SKM-1 (cell line): ENCODE results near the gene CCDC50.

Experiments
- DNase-seq: peaks from one replicate; lab custom pipeline; 2025; ENCODE audit not compliant: unreplicated experiment; lab: John Stamatoyannopoulos, UW

The CCDC50 gene

DNA sequence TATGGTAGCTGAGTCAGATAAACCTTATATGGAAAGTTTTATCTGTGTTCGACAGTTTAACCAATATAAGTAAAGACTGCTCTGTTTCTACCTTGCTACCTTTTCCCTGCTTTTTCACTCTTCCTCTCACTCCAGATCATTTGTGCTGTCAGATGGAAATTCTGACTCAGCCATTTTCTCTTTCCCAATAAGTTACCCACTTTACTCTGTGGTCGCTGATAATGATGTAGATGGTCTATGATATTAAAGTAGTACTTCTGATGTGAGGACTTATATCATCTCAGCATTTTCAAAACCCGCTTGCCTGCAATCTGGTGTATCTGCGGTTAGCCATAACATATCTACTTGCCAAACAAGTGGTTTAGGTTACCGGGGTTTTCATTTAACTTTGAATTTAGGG is 16.1 kb downstream of the CCDC50 start:
- no peak for DNase-seq

DNA sequence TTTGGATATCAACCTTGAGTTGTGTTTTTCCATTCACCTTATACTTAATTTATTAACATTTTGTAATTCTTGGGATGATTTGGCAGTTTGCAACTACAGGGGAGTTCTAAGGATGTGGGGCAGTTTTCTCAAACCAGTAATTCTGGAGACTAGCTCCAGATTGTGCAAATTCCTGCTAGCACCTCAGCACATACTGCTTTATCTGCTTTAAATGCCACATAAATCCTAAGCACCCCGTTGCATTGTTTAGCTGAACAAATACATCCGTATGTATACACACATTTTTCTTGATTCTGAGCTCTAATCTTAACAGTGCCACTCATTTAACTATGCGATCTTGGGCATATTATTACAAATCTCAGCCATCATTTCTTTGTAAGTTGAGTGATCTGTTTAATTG is 18.0 kb downstream of the CCDC50 start:
- no peak for DNase-seq

DNA sequence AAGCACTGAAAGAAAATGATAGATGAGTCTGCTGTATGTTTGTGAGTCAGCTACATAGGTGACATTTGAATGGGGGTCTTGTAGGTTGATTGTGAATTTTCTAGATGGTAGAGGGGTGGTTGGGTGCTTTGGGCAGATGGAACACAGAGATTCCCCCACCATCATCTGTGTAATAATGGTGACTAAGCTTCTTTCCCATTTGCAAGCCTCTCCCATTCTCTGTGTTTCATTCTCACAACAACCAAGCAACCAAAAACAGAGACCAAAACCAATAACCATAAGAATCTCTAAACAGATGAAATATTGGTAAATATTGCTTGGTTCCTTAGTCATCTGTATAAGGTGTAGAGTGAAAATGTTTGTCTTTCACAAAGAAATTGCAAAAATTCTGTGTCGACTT is 18.9 kb downstream of the CCDC50 start:
- DNase-seq, result no peak

DNA sequence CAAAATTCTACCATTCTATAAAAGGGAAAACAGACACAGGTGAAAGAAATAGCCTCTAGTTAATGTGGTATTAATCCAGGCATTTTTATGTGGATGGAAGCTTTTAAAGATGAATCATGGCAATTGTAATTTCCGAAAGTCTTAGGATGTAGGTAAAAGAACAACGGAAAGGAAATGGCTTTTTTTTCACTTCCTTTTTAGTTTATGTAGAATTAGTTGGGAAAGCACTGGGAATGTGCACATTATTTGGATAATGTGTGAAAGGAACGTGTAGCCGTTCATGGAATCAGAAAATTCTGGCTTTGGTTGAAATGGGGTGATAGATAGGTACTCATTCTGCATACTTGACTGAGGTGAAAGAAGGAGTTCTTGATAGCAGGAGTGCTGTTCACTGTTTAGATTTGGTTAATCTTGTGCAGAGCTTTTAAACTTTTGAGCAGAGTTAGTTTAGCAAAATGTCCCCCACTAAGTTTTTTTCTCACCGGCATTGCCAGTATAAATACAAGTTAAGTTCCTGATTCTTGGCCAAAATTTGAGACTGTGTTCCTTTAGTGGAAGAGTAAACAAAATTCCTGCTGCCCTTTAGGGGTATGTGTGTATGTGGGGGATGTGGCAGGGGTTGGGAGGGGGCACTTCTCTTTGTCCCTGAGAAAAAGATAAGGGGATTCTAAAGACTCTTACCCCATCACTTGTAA is 21.3 kb downstream of the CCDC50 start:
- DNase-seq, result no peak

DNA sequence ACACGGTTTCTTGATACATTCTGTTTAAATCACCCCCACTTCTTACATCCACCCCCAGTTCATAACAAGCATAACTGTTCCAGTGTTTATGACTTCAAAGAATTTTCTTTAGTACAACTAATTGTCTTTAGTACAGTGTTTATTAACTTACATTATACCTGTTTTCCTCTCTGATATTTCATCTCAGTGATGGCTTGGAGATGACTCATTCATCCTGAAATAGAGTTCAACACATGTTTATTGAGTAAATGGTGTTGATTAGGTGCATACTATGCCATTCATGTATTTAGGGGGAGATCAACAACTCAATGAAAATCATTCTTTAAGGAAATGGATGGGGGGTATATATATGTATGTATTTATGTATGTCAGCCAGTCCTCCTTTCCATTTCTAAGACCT is 22.8 kb downstream of the CCDC50 start:
- no peak for DNase-seq

DNA sequence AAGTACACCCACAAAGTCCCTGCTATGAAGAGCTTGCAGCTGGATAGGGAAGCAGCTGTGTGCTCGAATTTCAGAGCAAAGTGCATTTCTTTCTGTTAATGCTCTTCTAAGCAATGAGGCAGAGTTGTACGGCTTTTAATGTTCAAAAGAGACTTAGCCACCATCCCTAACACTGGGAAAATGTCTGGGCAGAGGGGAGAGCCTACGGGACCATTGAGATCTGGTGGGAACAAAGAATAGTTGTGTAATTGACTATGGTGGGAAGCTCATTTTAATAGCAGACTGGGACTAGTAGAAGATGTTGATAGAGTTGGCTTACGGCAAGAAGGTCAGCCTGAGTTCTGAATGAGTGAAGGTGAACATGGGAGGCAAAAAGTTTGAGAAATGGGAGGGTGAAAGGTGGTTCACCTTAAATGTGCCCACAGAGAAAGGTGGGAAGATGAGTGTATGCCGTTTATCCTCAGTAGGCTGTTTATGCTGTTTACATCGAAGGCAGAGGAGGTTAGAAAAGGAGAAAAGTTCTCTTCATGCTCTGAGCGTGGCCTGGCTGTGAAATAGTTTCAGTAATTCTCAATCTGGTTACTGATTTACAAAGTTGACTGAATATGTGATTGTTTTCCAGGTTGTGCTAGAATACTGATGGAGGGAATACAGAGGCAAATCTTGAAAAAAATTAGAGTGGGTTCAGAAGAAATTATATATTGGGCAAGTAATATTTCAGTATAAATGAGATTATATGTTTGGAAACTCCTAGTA is 24.0 kb downstream of the CCDC50 start:
- no peak for DNase-seq

DNA sequence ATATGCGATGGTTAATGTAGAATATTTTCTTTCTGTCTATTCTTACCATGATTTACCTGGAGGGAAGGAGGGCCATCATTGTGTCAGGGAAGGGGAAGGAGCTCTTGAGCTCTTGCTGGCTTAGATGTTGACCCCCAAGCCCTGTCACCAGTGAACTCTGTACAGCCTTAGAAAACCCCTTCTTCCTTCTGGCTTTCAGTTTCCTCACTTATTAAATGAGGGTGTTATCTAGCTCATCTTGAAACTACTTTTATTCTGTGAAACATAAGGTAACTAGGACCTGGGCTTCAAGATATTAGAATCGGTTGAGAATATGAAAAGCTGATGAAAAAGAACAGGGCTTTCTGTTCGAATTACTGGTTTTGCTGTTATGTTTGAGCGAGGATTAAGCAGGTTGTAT is 26.2 kb downstream of the CCDC50 start:
- no peak for DNase-seq

DNA sequence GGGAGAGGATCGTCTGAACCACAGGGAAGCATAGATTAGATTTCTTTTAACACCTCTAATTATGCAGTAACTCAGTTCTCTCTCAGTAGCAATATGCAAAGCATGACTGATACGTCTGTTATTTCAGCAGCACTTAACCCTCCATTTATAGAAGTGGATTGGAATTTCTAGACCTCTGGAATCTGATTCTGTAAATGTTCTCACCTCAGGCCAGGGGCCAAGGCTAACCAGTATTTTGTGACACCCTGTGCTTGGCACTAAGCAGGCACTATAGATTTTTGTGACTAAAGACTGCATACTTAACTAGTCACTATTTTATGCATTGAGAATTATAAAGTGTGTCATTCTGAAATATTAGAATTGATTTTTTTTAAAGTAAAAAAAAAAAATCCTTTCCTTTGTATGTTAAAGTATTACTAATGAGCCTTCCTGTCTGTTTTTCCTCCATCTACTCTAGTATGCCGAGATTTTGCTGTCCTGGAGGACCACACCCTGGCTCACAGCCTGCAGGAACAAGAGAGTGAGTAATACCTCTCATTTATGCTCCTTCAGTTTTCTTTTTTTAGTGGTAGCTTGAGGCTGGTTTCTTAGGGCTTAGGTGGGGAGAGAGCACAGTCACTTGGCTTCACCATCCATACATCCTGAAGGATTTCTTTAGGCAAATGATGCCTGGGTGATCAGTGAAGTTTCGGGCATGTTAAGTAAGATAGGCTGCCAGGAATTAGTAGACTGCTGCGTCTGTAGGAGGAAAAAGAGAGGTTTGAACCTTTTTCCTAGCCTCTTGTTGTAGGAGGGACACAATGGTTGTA is 27.6 kb downstream of the CCDC50 start:
- DNase-seq, result no peak

DNA sequence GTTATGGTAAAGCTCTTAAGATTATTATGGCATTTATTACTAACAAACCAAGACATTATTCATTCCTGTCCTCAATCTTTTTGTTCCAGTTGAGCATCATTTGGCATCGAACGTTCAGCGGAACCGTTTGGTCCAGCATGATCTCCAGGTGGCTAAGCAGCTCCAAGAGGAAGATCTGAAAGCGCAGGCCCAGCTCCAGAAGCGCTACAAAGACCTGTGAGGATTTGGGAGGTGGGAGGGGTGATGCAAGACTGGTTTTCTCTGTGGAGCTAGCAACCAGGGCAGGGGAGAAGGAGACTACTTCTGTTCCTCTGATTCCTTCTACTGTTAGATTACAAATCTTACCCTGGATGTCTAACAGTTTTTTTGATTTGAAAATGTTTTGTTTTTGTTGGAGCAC is 28.7 kb downstream of the CCDC50 start:
- no peak for DNase-seq

DNA sequence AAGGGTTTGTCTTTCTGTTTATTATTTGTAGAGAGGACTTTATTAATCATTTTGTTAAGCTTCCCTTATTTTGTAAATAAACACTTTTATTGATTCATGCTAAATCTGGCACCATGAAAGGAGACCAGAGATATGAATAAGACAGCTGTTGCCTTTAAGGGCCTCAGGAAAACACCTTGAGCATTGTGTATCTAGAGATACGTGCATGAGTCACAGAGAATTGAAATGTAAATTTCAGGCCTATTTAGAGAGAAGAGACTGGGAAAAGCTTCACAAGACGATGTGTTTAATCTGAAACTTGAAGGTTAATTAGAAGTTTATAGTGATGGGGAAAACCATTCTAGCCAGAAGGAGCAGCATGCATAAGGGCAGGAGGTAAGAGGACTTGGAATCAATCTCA is 29.7 kb downstream of the CCDC50 start:
- no peak for DNase-seq

DNA sequence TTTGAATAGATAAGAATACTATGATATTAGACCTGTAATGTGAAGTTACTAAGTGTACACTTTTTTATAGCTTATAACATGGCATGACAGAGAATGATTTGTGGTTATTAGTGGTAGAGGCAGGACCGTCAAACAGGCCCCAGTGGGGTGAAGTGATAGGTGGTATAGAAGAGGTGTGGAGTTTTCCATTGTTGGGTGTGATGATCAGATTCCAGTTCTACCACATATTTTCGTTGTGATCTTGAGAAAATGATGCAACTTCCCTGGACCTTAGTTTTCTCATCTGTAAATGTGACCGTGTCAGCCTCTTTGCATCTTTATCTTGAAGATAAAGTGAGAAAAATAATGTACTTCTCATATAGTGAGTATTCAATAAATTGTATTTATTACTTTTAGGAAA is 31.4 kb downstream of the CCDC50 start:
- DNase-seq, result no peak

DNA sequence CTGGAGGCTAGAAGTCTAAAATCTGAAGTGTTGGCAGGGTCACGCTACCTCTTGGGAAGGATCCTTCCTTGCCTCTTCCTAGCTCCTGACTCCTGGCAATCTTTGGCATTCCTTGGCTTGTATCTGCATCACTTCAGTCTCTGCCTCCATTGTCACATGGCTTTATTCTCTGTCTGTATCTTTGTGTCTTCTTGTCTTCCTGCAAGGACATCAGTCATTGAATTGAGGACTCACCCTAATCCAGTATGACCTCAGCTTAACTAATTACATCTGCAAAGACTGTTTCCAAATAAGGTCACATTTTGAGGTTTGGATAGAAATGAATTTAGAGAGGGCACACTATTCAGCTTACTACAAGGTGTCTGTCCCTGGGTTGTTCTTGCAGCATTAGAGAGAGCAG is 32.3 kb downstream of the CCDC50 start:
- DNase-seq, result no peak

DNA sequence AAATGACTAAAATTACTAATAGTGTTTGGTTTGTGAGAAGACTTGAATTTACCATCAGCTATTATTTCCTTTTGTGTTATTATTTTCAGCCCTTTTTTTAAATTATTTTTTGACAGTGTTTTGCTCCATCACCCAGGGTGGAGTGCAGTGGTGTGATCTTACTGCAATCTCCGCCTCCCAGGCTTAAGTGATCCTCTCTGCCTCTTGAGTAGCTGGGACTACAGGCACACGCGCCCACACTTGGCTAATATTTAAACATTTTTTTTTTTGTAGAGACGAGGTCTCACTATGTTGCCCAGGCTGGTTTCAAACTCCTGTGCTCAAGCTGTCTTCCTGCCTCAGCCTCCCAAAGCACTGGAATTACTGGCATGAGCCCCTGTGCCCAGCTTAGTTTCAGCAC is 32.8 kb downstream of the CCDC50 start:
- no peak for DNase-seq

DNA sequence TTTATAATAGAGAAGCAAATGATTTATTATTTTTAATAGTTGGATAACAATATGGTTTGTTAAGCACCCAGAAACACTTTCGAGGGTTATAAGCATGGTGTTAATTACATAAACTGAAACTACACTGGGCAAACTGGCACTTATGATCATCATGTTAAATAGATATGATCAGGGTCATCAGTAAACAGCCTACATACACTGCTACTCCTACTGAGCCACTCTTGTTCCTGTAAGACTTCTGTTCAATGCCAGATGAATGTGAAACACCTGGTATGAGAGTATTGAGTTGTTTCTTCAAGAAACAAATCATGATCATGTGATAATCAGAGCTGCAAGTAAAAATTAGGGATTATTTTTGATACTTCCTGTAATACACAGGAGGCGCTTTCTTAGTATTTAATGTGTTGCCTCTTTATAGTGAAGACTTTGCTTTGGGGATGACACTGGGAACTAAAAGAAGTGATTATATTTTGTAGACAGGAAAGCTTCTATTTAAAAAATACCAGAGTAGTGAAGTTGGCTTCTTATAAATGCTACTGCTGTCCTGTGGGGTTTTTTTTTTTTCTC is 33.4 kb downstream of the CCDC50 start:
- DNase-seq, result no peak

DNA sequence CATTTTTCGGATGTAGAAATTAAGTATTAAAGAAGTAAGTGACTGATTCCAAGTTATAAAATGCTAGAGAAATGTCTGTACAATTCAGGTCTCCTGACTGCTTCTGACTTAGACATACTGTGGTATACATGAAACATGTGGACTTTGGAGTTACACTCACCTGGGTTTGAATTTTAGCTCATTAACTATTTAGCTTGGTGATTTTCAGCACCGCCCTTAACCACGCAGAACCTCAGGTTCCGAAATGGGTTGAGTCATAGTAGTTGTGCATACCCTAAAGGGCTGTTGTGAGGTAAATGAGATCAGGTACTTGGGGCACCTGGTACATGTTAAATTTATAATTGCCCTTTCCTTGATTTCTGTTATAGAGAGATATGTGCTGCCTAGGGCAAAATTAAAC is 34.0 kb downstream of the CCDC50 start:
- no peak for DNase-seq

DNA sequence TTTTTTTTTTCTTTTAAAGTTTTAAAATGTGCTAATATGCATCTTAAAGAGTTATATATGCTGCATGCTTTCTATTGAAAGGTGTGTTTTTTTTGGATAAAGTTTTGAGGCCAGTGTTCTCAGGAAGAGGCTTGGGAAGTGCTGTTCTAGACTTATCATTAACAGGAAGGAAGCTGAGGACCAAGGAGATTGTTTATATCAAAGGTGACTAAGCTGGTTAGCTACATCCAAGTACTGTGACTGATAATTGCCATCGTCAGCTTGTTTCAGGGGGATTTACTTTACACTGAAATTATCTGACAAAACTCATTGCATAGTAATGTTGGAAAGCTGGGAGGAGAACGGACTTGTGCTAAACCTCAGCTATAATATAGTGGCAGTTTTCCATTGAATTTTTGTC is 37.5 kb downstream of the CCDC50 start:
- DNase-seq, result no peak

DNA sequence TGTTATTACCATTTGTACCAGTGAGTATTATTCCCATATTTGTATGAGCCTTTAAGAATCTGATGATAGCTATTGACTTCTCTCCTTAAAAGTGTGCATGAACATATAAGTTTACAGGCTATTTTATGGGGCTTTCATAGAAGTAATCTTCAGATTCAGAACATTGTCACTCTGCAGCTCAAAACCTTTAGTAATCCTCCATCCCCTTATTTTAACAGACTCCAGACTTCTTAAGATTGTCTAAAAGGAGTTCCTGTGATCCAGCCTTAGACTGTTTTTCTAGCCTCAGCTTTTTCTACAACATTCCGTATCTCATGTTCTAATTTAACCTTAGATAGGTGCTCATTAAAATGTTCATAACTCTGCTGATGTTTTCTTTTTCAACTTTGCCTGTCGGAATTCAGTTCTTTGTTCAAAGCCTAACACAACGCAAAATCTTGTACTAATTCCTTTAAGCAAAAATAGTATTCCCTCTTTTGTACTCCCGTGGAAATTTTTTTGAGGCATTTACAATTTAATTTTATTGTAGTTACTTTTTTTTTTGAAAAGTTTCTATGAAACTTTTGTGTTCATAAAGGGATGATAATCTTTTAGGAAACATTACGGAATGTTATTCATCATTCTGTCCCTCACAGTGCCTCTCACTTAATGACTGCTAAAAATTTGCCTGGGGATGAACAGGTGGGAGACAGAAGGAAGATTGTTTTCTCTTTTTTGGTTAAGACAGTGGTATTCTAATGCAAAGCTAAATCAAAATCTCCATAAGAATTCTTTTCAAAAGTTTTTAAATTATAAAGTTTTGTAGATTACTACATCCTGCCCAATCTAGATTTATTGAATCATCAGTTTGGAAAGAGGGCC is 39.8 kb downstream of the CCDC50 start:
- no peak for DNase-seq

DNA sequence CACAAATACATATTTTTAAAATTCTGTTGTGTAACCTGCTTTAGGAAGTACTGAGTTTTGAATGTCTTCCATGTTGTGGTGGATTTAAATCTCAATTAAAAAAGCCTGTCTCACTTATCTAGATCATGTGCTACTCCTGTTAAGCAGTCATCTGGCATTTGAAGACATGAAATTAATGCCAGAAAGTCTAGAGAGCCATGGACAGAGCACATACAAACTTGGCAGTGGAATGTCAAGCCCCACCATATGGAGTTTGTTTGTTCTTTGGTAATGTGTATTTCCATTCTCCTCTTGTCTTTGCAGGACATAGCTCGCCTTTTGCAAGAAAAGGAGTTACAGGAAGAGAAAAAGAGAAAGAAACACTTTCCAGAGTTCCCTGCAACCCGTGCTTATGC is 40.4 kb downstream of the CCDC50 start:
- no peak for DNase-seq

DNA sequence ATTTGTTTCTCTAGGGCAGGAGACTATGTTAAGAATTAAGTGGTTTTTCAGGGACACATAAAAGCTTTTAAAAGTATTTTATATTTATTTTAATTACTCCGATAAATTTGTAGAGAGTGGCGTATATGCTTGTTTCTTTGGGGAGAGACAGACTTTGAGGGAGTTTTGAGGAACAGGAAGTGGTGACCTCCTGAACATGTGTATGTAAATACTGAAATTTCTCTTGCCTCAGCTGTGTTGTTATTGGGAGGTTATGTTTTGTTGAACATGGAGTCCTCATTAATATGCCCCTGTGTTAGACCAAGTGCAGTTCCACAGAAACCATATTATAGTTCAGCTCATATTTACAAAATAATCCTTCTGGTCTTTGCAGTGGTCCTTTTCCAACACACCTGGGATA is 42.9 kb downstream of the CCDC50 start:
- no peak for DNase-seq

DNA sequence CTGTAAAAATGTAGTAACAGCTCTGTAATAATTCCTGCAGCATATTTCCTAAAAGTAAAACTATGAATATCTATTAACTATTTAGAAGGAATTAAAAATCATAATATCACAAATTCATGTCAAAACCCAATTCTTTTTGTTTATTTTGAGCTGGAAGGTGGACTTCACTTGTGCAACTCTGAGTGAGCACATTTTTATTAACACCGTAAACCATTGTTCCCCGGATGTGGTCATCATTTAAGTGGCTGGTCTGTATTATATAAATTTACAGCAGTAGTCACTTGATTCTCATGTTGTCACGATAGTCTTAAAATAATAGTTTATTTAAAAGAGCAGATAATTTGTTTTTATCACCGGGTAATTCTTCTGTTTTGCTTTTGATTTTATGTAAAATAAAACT is 44.1 kb downstream of the CCDC50 start:
- DNase-seq, result no peak
